GM10248 (cell line): Measurements from ENCODE around the gene GAREM1.

Experiments used
- CTCF ChIA-PET: fragments of 300-600 bp; sonication (Branson Sonifier 250); formaldehyde crosslinking; extraction: SDS; loops from one replicate; lab custom pipeline; 2021; ENCODE audit warnings: antibody characterized with exemption; lab: Yijun Ruan, JAX
- POLR2A ChIA-PET: fragments of 350-650 bp; sonication (Branson Sonifier 250); formaldehyde crosslinking; extraction: SDS; loops from one replicate; lab custom pipeline; 2020; ENCODE audit warnings: antibody characterized with exemption; lab: Yijun Ruan, JAX
- DNase-seq: peaks from one replicate; pipeline ENCODE4 v3.0.0; 2012; ENCODE audit errors: extremely low spot score
- CTCF ChIP-seq: IDR thresholded peaks from 2 replicates; pipeline ENCODE4 v1.5.1; 2012; ENCODE audit warnings: mild to moderate bottlenecking, low read depth; ENCODE audit errors: extremely low read depth, missing control alignments, control extremely low read depth

Gene GAREM1

GRCh38 chr18:32372381-32373061 lies 98.2 kb downstream of the GAREM1 start:
- TF ChIP-seq CTCF: no peak
- no peak for DNase-seq
- ChIA-PET CTCF (interaction anchor here (1.2 kb wide), 1 partner anchor 178 kb away, joined by 3 read pairs; no protein-coding TSS in a partner anchor), POLR2A (no interaction called here)

- POLR2A ChIA-PET: no interaction called here
- CTCF ChIA-PET: no interaction called here
These were observed 98.7 kb downstream of the GAREM1 start for GRCh38 chr18:32372047-32372380.

DNA sequence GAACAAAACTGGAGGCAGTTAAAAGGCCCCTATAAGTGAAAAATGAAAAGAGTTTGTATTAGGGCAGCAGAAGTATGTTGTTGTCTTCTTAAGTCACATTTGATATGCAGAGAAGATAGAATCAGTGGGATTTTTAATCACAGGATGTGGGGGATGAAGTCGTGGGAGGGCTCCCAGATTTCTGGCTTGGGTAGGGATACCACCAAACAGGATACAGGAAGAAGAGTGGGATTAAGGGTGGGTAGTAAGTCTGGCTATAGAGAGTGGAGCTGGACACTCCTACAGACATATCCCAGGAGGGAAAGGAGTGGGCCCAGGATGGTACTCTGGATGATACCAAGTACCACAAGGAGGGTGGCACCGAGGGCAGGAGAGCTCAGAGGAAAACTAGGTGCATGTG lies 99.3 kb downstream of the GAREM1 start:
- ChIA-PET POLR2A (no interaction called here), CTCF (no interaction called here)
- TF ChIP-seq CTCF: no peak
- DNase-seq: no peak

More at GRCh38 chr18:32372047-32372380, 98.7 kb downstream of the GAREM1 start:
- no peak for TF ChIP-seq CTCF
- no peak for DNase-seq

GRCh38 chr18:32368991-32369390 lies 101.7 kb downstream of the GAREM1 start:
- CTCF ChIA-PET: interaction anchor here (1.1 kb wide), 1 partner anchor 17 kb away, joined by 3 read pairs; no protein-coding TSS in a partner anchor
- no peak for TF ChIP-seq CTCF
- no peak for DNase-seq
- POLR2A ChIA-PET: no interaction called here

DNA sequence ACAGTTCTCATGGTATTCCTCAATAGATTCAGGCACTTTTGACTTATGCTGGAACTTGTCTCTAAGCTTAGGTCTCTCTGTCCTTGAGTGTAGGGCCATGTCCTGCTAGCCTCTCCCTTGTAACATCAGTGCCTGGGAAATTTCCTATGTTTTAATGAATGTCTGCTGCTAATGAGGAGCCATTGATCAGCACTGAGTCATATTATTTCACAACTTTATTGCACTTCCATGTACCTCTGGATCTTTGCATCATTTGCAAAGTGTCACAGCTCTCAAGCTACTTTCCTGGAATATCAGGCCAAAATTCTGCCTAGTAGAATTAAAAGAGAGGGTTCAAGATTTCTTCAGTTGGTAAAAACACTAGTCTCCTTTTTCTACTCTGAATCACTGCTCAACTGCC lies 102.5 kb downstream of the GAREM1 start:
- ChIA-PET POLR2A (no interaction called here), CTCF (interaction anchor here (1.1 kb wide), 1 partner anchor 18 kb away, joined by 3 read pairs; no protein-coding TSS in a partner anchor)
- TF ChIP-seq CTCF: no peak
- no peak for DNase-seq

- ChIA-PET POLR2A (no interaction called here), CTCF (no interaction called here)
- no peak for TF ChIP-seq CTCF
- DNase-seq: no peak
These were observed 103.8 kb downstream of the GAREM1 start for GRCh38 chr18:32366586-32367538.
